Gastrocnemius medialis (tissue), 4 donors: ENCODE results near the gene CHRNA3.

ENCODE experiments used
- CTCF ChIP-seq, 5 experiments: fragments of 450-650 bp in 3 of 5; fragments of 200-600 bp in 2 of 5; sonication (generic) in 2 of 5; IDR thresholded peaks in 4 of 5; conservative IDR thresholded peaks in 1 of 5; 1 replicate in 4 of 5; 2 replicates in 1 of 5; pipeline ENCODE4 v1.5.1; 2016 to 2019; ENCODE audit warnings: antibody characterized with exemption in 5 of 5, mild to moderate bottlenecking in 3 of 5, moderate library complexity in 3 of 5
- POLR2A ChIP-seq, 2 donors: fragments of 450-650 bp; IDR thresholded peaks; one replicate each; pipeline ENCODE4 v1.6.1; 2017; ENCODE audit warnings: antibody characterized with exemption in 2 of 2, mild to moderate bottlenecking in 2 of 2, moderate library complexity in 2 of 2

GRCh38 chr15:78629716-78630065, 8.9 kb upstream of the CHRNA3 start:
- TF ChIP-seq CTCF (IDR thresholded peaks at IDR 0.05 in 4 of 5, conservative IDR thresholded peaks at IDR 0.05 in 1 of 5) (no peak), POLR2A (IDR thresholded peaks at IDR 0.05) (no peak)
